Fibroblast of mammary gland (primary cell): ENCODE data around the gene NT5DC3.

Source experiments
- DNase-seq: peaks from one replicate; pipeline ENCODE4 v3.0.0-alpha.2; 2010; ENCODE audit warnings: low read depth
- H3K4me3 ChIP-seq: 2 replicates; pipeline ENCODE4 v1.5.1; 2011; ENCODE audit warnings: low read depth, mild to moderate bottlenecking, low read length, moderate library complexity; ENCODE audit not compliant: control insufficient read depth
- CTCF ChIP-seq: conservative IDR thresholded peaks from 2 replicates; pipeline ENCODE4 v1.5.1; 2011; ENCODE audit warnings: low read depth, low read length, inconsistent platforms; ENCODE audit not compliant: control insufficient read depth, insufficient read depth

Gene NT5DC3

GRCh38 chr12:103840876-103841689 lies at the start of gene NT5DC3:
TSS of gene NT5DC3 (minus strand) at chr12:103841234. CDS start at chr12:103841156, 78 bp downstream.
- TF ChIP-seq CTCF = no peak
- DNase-seq = peak; percentile 71
- peak within 1 kb of the TSS; percentile 80 for H3K4me3 ChIP-seq

GRCh38 chr12:103887738-103888137 lies 46.7 kb upstream of the NT5DC3 start:
- TF ChIP-seq CTCF = no peak
- no peak overlapping the region for H3K4me3 ChIP-seq
- peak; percentile 22 for DNase-seq

GRCh38 chr12:103886195-103886797 lies 45.3 kb upstream of the NT5DC3 start:
- TF ChIP-seq CTCF = no peak
- no peak overlapping the region for H3K4me3 ChIP-seq
- DNase-seq = no peak

GRCh38 chr12:103884316-103884715 lies 43.3 kb upstream of the NT5DC3 start:
- peak; percentile 66 for DNase-seq
- no peak overlapping the region for H3K4me3 ChIP-seq
- TF ChIP-seq CTCF = peak; percentile 45

GRCh38 chr12:103883908-103884307 lies 42.9 kb upstream of the NT5DC3 start:
- no peak for DNase-seq
- no peak for TF ChIP-seq CTCF
- H3K4me3 ChIP-seq = no peak overlapping the region

GRCh38 chr12:103882861-103883596 lies 42.0 kb upstream of the NT5DC3 start:
- no peak for TF ChIP-seq CTCF
- H3K4me3 ChIP-seq = no peak overlapping the region
- no peak for DNase-seq
